H1 (cell line): ENCODE results near the gene BGN. TPM values are rescaled to one million over a fixed set of nuclear protein-coding genes. Genes with fewer than 3 reads are reported as not detected.

Experiments used
- CTCF ChIA-PET: fragments of 300-600 bp; sonication (Branson Sonifier 250); formaldehyde crosslinking; loops from one replicate; lab custom pipeline; 2021; ENCODE audit not compliant: partially characterized antibody; lab: Charles Lee
- POLR2A ChIA-PET: fragments of 300-600 bp; sonication (Branson Sonifier 250); formaldehyde crosslinking; loops from one replicate; lab custom pipeline; 2021; ENCODE audit warnings: inconsistent platforms; ENCODE audit not compliant: partially characterized antibody; lab: Charles Lee
- DNase-seq, 2 experiments: peaks; one replicate each; pipeline versions ENCODE4 v3.0.0 to v3.0.0-alpha.2; 2010 to 2022; ENCODE audit warnings: low spot score in 2 of 2, low read depth in 1 of 2, mixed read lengths in 1 of 2
- FAIRE-seq: peaks from 2 replicates; lab custom pipeline; 2011; peaks lifted over from hg19 to GRCh38; lab: Jason Lieb, UNC
- H2AFZ ChIP-seq: 2 replicates; pipeline ENCODE4 v1.8.1; 2012; ENCODE audit warnings: low read length, inconsistent platforms
- H2AK5ac ChIP-seq: 2 replicates; pipeline ENCODE4 v1.6.1; 2013; ENCODE audit warnings: low read depth, low read length
- H2BK120ac ChIP-seq: replicated peaks from 2 replicates; pipeline ENCODE3; 2013; ENCODE audit warnings: low read depth, low read length, inconsistent platforms
- H2BK12ac ChIP-seq: 2 replicates; pipeline ENCODE4 v1.6.1; 2013; ENCODE audit warnings: low read depth, low read length
- H2BK15ac ChIP-seq: 2 replicates; pipeline ENCODE4 v1.6.1; 2013; ENCODE audit warnings: low read length
- H2BK20ac ChIP-seq: 2 replicates; pipeline ENCODE4 v1.6.1; 2013; ENCODE audit warnings: low read length
- H2BK5ac ChIP-seq: 2 replicates; pipeline ENCODE4 v1.6.1; 2013; ENCODE audit warnings: low read depth, low read length
- H3K14ac ChIP-seq: 2 replicates; pipeline ENCODE4 v1.6.1; 2013; ENCODE audit warnings: inconsistent platforms; ENCODE audit not compliant: insufficient read length
- H3K18ac ChIP-seq: 2 replicates; pipeline ENCODE4 v1.6.1; 2013; ENCODE audit warnings: low read length; ENCODE audit errors: extremely low read depth
- H3K23ac ChIP-seq: 2 replicates; pipeline ENCODE4 v1.6.1; 2013; ENCODE audit warnings: inconsistent platforms; ENCODE audit not compliant: insufficient read length
- H3K23me2 ChIP-seq: 2 replicates; pipeline ENCODE4 v1.6.1; 2013; ENCODE audit warnings: low read depth, low read length
- H3K27ac ChIP-seq: 2 replicates; pipeline ENCODE4 v1.6.1; 2011; ENCODE audit warnings: low read depth, low read length, inconsistent platforms
- H3K27me3 ChIP-seq, 4 experiments: replicated peaks in 1 of 4; 1 replicate in 1 of 4; 2 replicates in 3 of 4; pipeline versions ENCODE4 v1.6.1 to v1.8.1; 2011 to 2013; ENCODE audit warnings: low read length in 3 of 4, mild to moderate bottlenecking in 3 of 4, inconsistent platforms in 2 of 4, mixed read lengths in 2 of 4, moderate library complexity in 1 of 4; ENCODE audit not compliant: control insufficient read depth in 3 of 4, insufficient read depth in 3 of 4; ENCODE audit errors: extremely low read depth in 1 of 4
- H3K36me3 ChIP-seq, 4 experiments: 2 replicates each; pipeline versions ENCODE4 v1.6.1 to v1.8.1; 2011 to 2013; ENCODE audit warnings: mild to moderate bottlenecking in 4 of 4, low read length in 3 of 4, moderate library complexity in 2 of 4, control low read depth in 1 of 4, inconsistent platforms in 1 of 4; ENCODE audit not compliant: insufficient read depth in 4 of 4, control insufficient read depth in 2 of 4
- H3K4ac ChIP-seq: replicated peaks from 2 replicates; pipeline ENCODE3; 2013; ENCODE audit warnings: low read length, low read depth, mixed read lengths, inconsistent platforms; ENCODE audit not compliant: insufficient read length
- H3K4me1 ChIP-seq, 4 experiments: replicated peaks in 1 of 4; 1 replicate in 1 of 4; 2 replicates in 3 of 4; pipeline versions ENCODE4 v1.6.1 to v1.8.1; 2011 to 2013; ENCODE audit warnings: low read length in 3 of 4, inconsistent platforms in 2 of 4, mixed read lengths in 1 of 4; ENCODE audit not compliant: insufficient read depth in 4 of 4, control insufficient read depth in 3 of 4
- H3K4me2 ChIP-seq, 2 experiments: 2 replicates each; pipeline versions ENCODE4 v1.6.1 to v1.8.1; 2011 to 2013; ENCODE audit warnings: low read depth in 2 of 2, low read length in 2 of 2, control low read depth in 1 of 2, inconsistent platforms in 1 of 2, mild to moderate bottlenecking in 1 of 2; ENCODE audit not compliant: insufficient read depth in 1 of 2
- H3K4me3 ChIP-seq, 4 experiments: fragments of 200-600, 300-600 bp in 1 of 4; sonication (generic), shearing (Covaris generic), sonication (Bioruptor Twin) in 1 of 4; 2 replicates each; pipeline versions ENCODE4 v1.5.1 to v1.8.1; 2011 to 2016; ENCODE audit warnings: low read length in 4 of 4, low read depth in 3 of 4, control low read depth in 2 of 4, inconsistent platforms in 2 of 4, mild to moderate bottlenecking in 2 of 4, mixed read lengths in 1 of 4, moderate library complexity in 1 of 4; ENCODE audit not compliant: insufficient read depth in 2 of 4; ENCODE audit errors: extremely low read depth in 1 of 4
- H3K56ac ChIP-seq: replicated peaks from 2 replicates; pipeline ENCODE3; 2013; ENCODE audit warnings: low read depth, mild to moderate bottlenecking, mixed read lengths, low read length, inconsistent platforms; ENCODE audit not compliant: insufficient read length
- H3K79me1 ChIP-seq: 2 replicates; pipeline ENCODE4 v1.6.1; 2013; ENCODE audit warnings: low read depth, low read length, control low read depth
- H3K79me2 ChIP-seq, 2 experiments: 2 replicates each; pipeline versions ENCODE4 v1.6.1 to v1.8.1; 2012 to 2013; ENCODE audit warnings: low read length in 2 of 2, mild to moderate bottlenecking in 2 of 2, inconsistent platforms in 1 of 2; ENCODE audit not compliant: insufficient read depth in 2 of 2, control insufficient read depth in 1 of 2
- H3K9ac ChIP-seq, 4 experiments: replicated peaks in 1 of 4; 1 replicate in 1 of 4; 2 replicates in 3 of 4; pipeline versions ENCODE4 v1.6.1 to v1.8.1; 2011 to 2013; ENCODE audit warnings: low read depth in 3 of 4, low read length in 3 of 4, control low read depth in 2 of 4, mild to moderate bottlenecking in 2 of 4, moderate library complexity in 2 of 4, inconsistent platforms in 1 of 4; ENCODE audit errors: extremely low read depth in 1 of 4
- H3K9me3 ChIP-seq, 2 experiments: 2 replicates each; pipeline versions ENCODE4 v1.6.1 to v1.8.1; 2012 to 2013; ENCODE audit warnings: mild to moderate bottlenecking in 2 of 2, moderate library complexity in 2 of 2, control low read depth in 1 of 2, inconsistent platforms in 1 of 2, low read depth in 1 of 2, low read length in 1 of 2, mixed read lengths in 1 of 2; ENCODE audit not compliant: insufficient read depth in 2 of 2
- H4K20me1 ChIP-seq, 2 experiments: replicated peaks in 1 of 2; 2 replicates each; pipeline versions ENCODE3 to v1.8.1; 2011 to 2013; ENCODE audit warnings: inconsistent platforms in 2 of 2, low read length in 2 of 2, mild to moderate bottlenecking in 1 of 2; ENCODE audit not compliant: insufficient read depth in 2 of 2, control insufficient read depth in 1 of 2
- H4K5ac ChIP-seq: 2 replicates; pipeline ENCODE4 v1.6.1; 2013; ENCODE audit warnings: low read length, low read depth, mixed read lengths, inconsistent platforms; ENCODE audit not compliant: insufficient read length
- H4K8ac ChIP-seq: 2 replicates; pipeline ENCODE4 v1.8.0; 2013; ENCODE audit warnings: mild to moderate bottlenecking, moderate library complexity, low read length, inconsistent platforms; ENCODE audit not compliant: insufficient read depth; ENCODE audit errors: extremely low read depth
- H4K91ac ChIP-seq: replicated peaks from 2 replicates; pipeline ENCODE3; 2013; ENCODE audit warnings: low read length, mixed read lengths, inconsistent platforms; ENCODE audit not compliant: insufficient read length
- BACH1 ChIP-seq: IDR thresholded peaks from 2 replicates; pipeline ENCODE4 v1.6.1; 2012; ENCODE audit warnings: low read length, improper control_type of control experiment
- CTCF ChIP-seq, 3 experiments: IDR thresholded peaks; 1 replicate in 2 of 3; 2 replicates in 1 of 3; pipeline versions ENCODE4 v1.5.1 to v1.6.1; 2011; ENCODE audit warnings: low read length in 3 of 3, mild to moderate bottlenecking in 3 of 3, inconsistent platforms in 2 of 3, low read depth in 1 of 3, moderate library complexity in 1 of 3; ENCODE audit not compliant: insufficient read depth in 1 of 3; ENCODE audit errors: control extremely low read depth in 1 of 3
- FOSL1 ChIP-seq: IDR thresholded peaks from 2 replicates; pipeline ENCODE4 v1.6.1; 2011; ENCODE audit warnings: mild to moderate bottlenecking, low read depth, low read length, moderate library complexity; ENCODE audit not compliant: insufficient read depth
- JUN ChIP-seq: IDR thresholded peaks from 2 replicates; pipeline ENCODE4 v1.6.1; 2011; ENCODE audit warnings: low read depth, mild to moderate bottlenecking, improper control_type of control experiment, low read length
- JUND ChIP-seq: IDR thresholded peaks from 2 replicates; pipeline ENCODE4 v1.6.1; 2011; ENCODE audit warnings: mild to moderate bottlenecking, improper control_type of control experiment, low read length
- KDM4A ChIP-seq: IDR thresholded peaks from one replicate; pipeline ENCODE4 v1.7.1; 2012; ENCODE audit warnings: low read depth, mild to moderate bottlenecking, moderate library complexity, low read length, inconsistent platforms; ENCODE audit not compliant: severe bottlenecking
- SIX5 ChIP-seq: IDR thresholded peaks from 2 replicates; pipeline ENCODE4 v1.6.1; 2011; ENCODE audit warnings: mild to moderate bottlenecking, low read depth, low read length
- SP4 ChIP-seq: IDR thresholded peaks from 2 replicates; pipeline ENCODE4 v1.6.1; 2012; ENCODE audit warnings: low read length, inconsistent platforms
- USF2 ChIP-seq: IDR thresholded peaks from 2 replicates; pipeline ENCODE4 v1.6.1; 2011; ENCODE audit warnings: low read length, improper control_type of control experiment
- WGBS, 2 experiments: shearing (Covaris generic) in 1 of 2; methylation state at CpG; one replicate each; pipeline versions ENCODE4 v1.1.6 to v1.1.7; 2013 to 2015; ENCODE audit warnings: low lambda C conversion rate in 2 of 2, mixed read lengths in 2 of 2, inconsistent platforms in 1 of 2, low coverage in 1 of 2, missing lambda C conversion rate in 1 of 2; ENCODE audit not compliant: insufficient replicate concordance in 2 of 2, insufficient coverage in 1 of 2, insufficient read length in 1 of 2; ENCODE audit errors: extremely low coverage in 1 of 2, missing lambda C conversion rate in 1 of 2; 5-methylcytosine and 5-hydroxymethylcytosine counted together
- polyA plus RNA-seq, 7 experiments: library from polyadenylated mRNA; depleted of rRNA in 3 of 7; stranded (reverse) in 5 of 7; unstranded in 2 of 7; fragments of >200 nt in 5 of 7; fragments of 200-250 nt in 2 of 7; gene quantifications; 1 replicate in 5 of 7; 2 replicates in 1 of 7; 4 replicates in 1 of 7; pipeline versions ENCODE4 v1.2.1 to v1.2.3, GENCODE V29; 2011 to 2013; ENCODE audit warnings: missing spikeins in 2 of 7, mixed read lengths in 2 of 7
- total RNA-seq: library from RNA; stranded (reverse); fragmentation: NEBNext Ultra II Directional; extraction: Animal tissue kit (Norgen Biotek cat#: 25700); gene quantifications from 2 replicates; pipeline ENCODE4 v1.2.1, GENCODE V29; 2021

BGN gene
- total and polyA plus RNA-seq, 2 of the 8 experiments (the other 6 are each of a cell fraction or from before 2014, with no cell fraction given) = 1.8 to 2.4 TPM

DNA sequence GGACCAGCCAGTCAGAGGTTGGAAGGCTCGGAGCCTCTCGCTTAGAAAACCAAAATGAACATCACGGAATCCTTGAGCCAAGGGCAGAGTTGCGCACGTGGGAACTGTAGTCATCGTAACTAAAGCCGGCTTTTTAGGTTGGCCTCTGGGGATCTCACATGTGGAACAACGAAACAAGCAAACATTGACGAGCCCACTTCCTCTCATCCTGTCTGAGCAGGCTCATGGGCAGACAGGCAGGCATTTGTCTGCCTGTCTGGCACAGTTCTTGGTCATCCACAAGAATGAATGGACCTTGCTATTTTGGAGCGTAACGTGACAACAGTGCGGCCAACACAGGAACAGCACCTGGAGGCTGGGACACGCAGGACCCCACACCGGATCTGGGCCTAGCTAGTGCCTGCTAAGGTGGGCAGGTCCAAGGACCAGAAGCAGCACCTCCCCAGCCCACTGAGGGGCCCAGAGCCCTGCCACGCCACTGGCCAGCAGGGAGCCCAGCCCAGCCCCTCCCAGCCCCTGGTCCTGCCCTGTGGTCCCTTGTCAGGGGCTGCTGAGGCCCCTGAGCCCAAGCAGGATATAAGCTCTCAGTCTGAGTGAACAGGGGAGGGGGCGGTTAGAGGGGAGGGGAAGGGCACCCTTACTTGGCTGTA is 39.8 kb upstream of the BGN start:
- peaks cover 0 to 10% (median 0%) of the 10 kb centered on the region in 4 experiments; a peak in 3 of 8 replicates for H3K36me3 ChIP-seq
- no peaks in the 10 kb centered on the region for H3K23me2 ChIP-seq
- WGBS, 2 experiments = 92% methylated on average over 8 of the region's 16 CpGs; no CpG with 5 or more reads in 1 of the 2 experiments
- no peaks in the 10 kb centered on the region for H3K27me3 ChIP-seq
- no peak overlapping the region for H3K14ac ChIP-seq
- H2AFZ ChIP-seq = no peak overlapping the region
- no peak overlapping the region for H3K9ac ChIP-seq
- H3K79me2 ChIP-seq = no peaks in the 10 kb centered on the region
- H2BK5ac ChIP-seq = no peak overlapping the region
- no peak overlapping the region for H3K4ac ChIP-seq
- no peak overlapping the region for H3K4me2 ChIP-seq
- no peak overlapping the region for H2AK5ac ChIP-seq
- peaks cover 0 to 2% of the 10 kb centered on the region in 2 experiments for H4K20me1 ChIP-seq
- POLR2A ChIA-PET = interaction anchor here (1.2 kb wide), 1 partner anchor 9 kb away, joined by 3 read pairs; the partner anchor contains the start of gene TREX2
- H4K5ac ChIP-seq = no peak overlapping the region
- H4K8ac ChIP-seq = no peak overlapping the region
- no peak for DNase-seq
- H3K56ac ChIP-seq = no peak overlapping the region
- H3K4me3 ChIP-seq = no peak overlapping the region
- H2BK15ac ChIP-seq = no peak overlapping the region
- CTCF ChIA-PET = interaction anchor here (1.3 to 1.7 kb wide), 3 partner anchors 17 to 84 kb away, joined by 4 read pairs; no protein-coding TSS in a partner anchor
- H2BK12ac ChIP-seq = no peak overlapping the region
- no peak overlapping the region for H2BK120ac ChIP-seq
- H2BK20ac ChIP-seq = no peak overlapping the region
- no peaks in the 10 kb centered on the region for H3K9me3 ChIP-seq
- H3K18ac ChIP-seq = no peak overlapping the region
- H3K27ac ChIP-seq = no peak overlapping the region
- no peak overlapping the region for H3K23ac ChIP-seq
- no peaks in the 10 kb centered on the region for H3K4me1 ChIP-seq
- no peaks in the 10 kb centered on the region for H3K79me1 ChIP-seq
- no peak for FAIRE-seq
- no peak overlapping the region for H4K91ac ChIP-seq
- TF ChIP-seq JUN = no peak
- TF ChIP-seq USF2 = no peak
- TF ChIP-seq JUND = no peak
- TF ChIP-seq SP4 = no peak
- TF ChIP-seq BACH1 = no peak
- no peak for TF ChIP-seq FOSL1
- no peak for TF ChIP-seq CTCF (IDR thresholded peaks at IDR 0.05; ENCODE audit: control extremely low read depth in 1 of 3, insufficient read depth in 1 of 3, low read depth in 1 of 3, low read length in 3 of 3)
- TF ChIP-seq KDM4A = no peak
- no peak for TF ChIP-seq SIX5
